HepG2 (cell line): ENCODE measurements around the gene HPCAL4. TPM values are rescaled to one million over a fixed set of nuclear protein-coding genes. Genes with fewer than 3 reads are reported as not detected.

Source experiments
- ATAC-seq: fragments of 200-7000 bp; cut with Tn5 transposase; 3 replicates; pipeline ENCODE4 v1.9.1; 2020; ENCODE audit warnings: mild to moderate bottlenecking, moderate library complexity
- BruUV-seq: library from RNA; stranded (reverse); fragments of 400-500 nt; replicated peaks from 2 replicates; lab custom pipeline; 2021; lab: Mats Ljungman, UMichigan
- CTCF ChIA-PET: fragments of 300-600 bp; formaldehyde crosslinking; extraction: SDS; loops from one replicate; lab custom pipeline; 2021; ENCODE audit warnings: low total read pairs, inconsistent platforms, low intra/inter-chr PET ratio; lab: Yijun Ruan, JAX
- POLR2A ChIA-PET: fragments of 350-600 bp; sonication (Branson Sonifier 250); formaldehyde crosslinking; loops from one replicate; lab custom pipeline; 2020; ENCODE audit warnings: antibody characterized with exemption, inconsistent platforms; lab: Yijun Ruan, JAX
- DNase-seq: peaks from one replicate; pipeline ENCODE4 v3.0.0-alpha.2; 2015; ENCODE audit warnings: low spot score
- FAIRE-seq: peaks from 3 replicates; lab custom pipeline; 2011; peaks lifted over from hg19 to GRCh38; lab: Jason Lieb, UNC
- H2AFZ ChIP-seq: one replicate; pipeline ENCODE4 v1.6.1; 2011; ENCODE audit warnings: low read length, inconsistent platforms
- H3K27ac ChIP-seq: fragments of 300-600 bp; 3 replicates; pipeline ENCODE4 v1.8.0; 2011; ENCODE audit warnings: mixed run types, mild to moderate bottlenecking, mixed read lengths, low read length, inconsistent platforms; ENCODE audit not compliant: insufficient read depth; ENCODE audit errors: extremely low read length
- H3K27me3 ChIP-seq, 2 experiments: fragments of 200-600 bp in 1 of 2; 2 replicates in 1 of 2; 3 replicates in 1 of 2; pipeline versions ENCODE4 v1.6.0 to v1.8.0; 2011; ENCODE audit warnings: low read length in 2 of 2, mild to moderate bottlenecking in 2 of 2, moderate library complexity in 2 of 2, inconsistent platforms in 1 of 2; ENCODE audit not compliant: insufficient read depth in 2 of 2, control insufficient read depth in 1 of 2
- H3K36me3 ChIP-seq, 2 experiments: fragments of 200-600 bp in 1 of 2; replicated peaks in 1 of 2; 2 replicates in 1 of 2; 3 replicates in 1 of 2; pipeline versions ENCODE4 v1.5.1 to v1.8.0; 2011; ENCODE audit warnings: low read length in 2 of 2, inconsistent platforms in 1 of 2; ENCODE audit not compliant: insufficient read depth in 2 of 2, control insufficient read depth in 1 of 2
- H3K4me1 ChIP-seq: 2 replicates; pipeline ENCODE4 v1.5.1; 2012; ENCODE audit warnings: low read length, inconsistent platforms; ENCODE audit not compliant: insufficient read depth
- H3K4me2 ChIP-seq: 2 replicates; pipeline ENCODE4 v1.6.0; 2011; ENCODE audit warnings: low read depth, low read length, inconsistent platforms
- H3K4me3 ChIP-seq, 3 experiments: fragments of 200-600 bp in 1 of 3; sonication (generic), shearing (Covaris generic) in 1 of 3; replicated peaks in 1 of 3; 2 replicates each; pipeline ENCODE4 v1.5.1; 2011 to 2016; ENCODE audit warnings: low read length in 3 of 3, inconsistent platforms in 2 of 3, low read depth in 2 of 3, mild to moderate bottlenecking in 2 of 3, control low read depth in 1 of 3, mixed read lengths in 1 of 3; ENCODE audit not compliant: insufficient read depth in 1 of 3
- H3K79me2 ChIP-seq: one replicate; pipeline ENCODE4 v1.6.1; 2011; ENCODE audit warnings: low read length, inconsistent platforms; ENCODE audit not compliant: insufficient read depth
- H3K9ac ChIP-seq: 2 replicates; pipeline ENCODE4 v1.6.0; 2011; ENCODE audit warnings: mild to moderate bottlenecking, low read depth, low read length, inconsistent platforms; ENCODE audit not compliant: insufficient read depth
- H3K9me3 ChIP-seq: 2 replicates; pipeline ENCODE4 v1.5.1; 2012; ENCODE audit warnings: mild to moderate bottlenecking, low read length
- H4K20me1 ChIP-seq: 2 replicates; pipeline ENCODE4 v1.6.0; 2011; ENCODE audit warnings: inconsistent platforms, mild to moderate bottlenecking, low read length, moderate library complexity; ENCODE audit not compliant: insufficient read depth
- CAMTA2 ChIP-seq: sonication (generic); formaldehyde crosslinking; IDR thresholded peaks from 2 replicates; pipeline ENCODE4 v1.4.0; 2020; ENCODE audit warnings: mild to moderate bottlenecking, missing genetic modification reagents, borderline replicate concordance
- CREB1 ChIP-seq, 2 experiments: fragments of 450-650 bp in 1 of 2; IDR thresholded peaks; 2 replicates each; pipeline ENCODE4 v1.6.1; 2016 to 2017; ENCODE audit warnings: control low read depth in 1 of 2, mild to moderate bottlenecking in 1 of 2, missing compliant biosample characterization in 1 of 2, missing genetic modification characterization in 1 of 2
- HINFP ChIP-seq: sonication (generic); formaldehyde crosslinking; IDR thresholded peaks from 2 replicates; pipeline ENCODE4 v1.4.0; 2020; ENCODE audit warnings: low read depth, mild to moderate bottlenecking, missing genetic modification reagents
- KLF12 ChIP-seq: sonication (generic); formaldehyde crosslinking; IDR thresholded peaks from 2 replicates; pipeline ENCODE4 v1.4.0; 2020; ENCODE audit warnings: missing genetic modification reagents, borderline replicate concordance
- WGBS: methylation state at CpG from one replicate; pipeline ENCODE4 v1.1.6; 2017; ENCODE audit warnings: low lambda C conversion rate; 5-methylcytosine and 5-hydroxymethylcytosine counted together
- in situ Hi-C: cut with HindIII; loops from 2 replicates; pipeline ENCODE4 v1.10.0; 2017; ENCODE audit warnings: low pct_unique_long_range_greater_than_20kb; ENCODE audit not compliant: extremely low pct_ligation_motif_present
- intact Hi-C: fragments of 100-400 bp; cut with micrococcal nuclease; formaldehyde crosslinking; loops from one replicate; pipeline ENCODE4 v1.10.0; 2022; ENCODE audit not compliant: unreplicated experiment
- polyA plus RNA-seq, 8 experiments: library from polyadenylated mRNA; depleted of rRNA in 3 of 8; stranded (reverse) in 7 of 8; unstranded in 1 of 8; fragments of >200 nt; fragmentation: Illumina TruSeq in 4 of 8; extraction: Trizol in 4 of 8; gene quantifications; 2 replicates each; pipeline versions ENCODE4 v1.2.1 to v1.2.3, GENCODE V29; 2011 to 2016; ENCODE audit warnings: low read depth in 4 of 8, missing spikeins in 1 of 8, mixed read lengths in 1 of 8; ENCODE audit not compliant: insufficient read depth in 1 of 8
- total RNA-seq, 5 experiments: library from RNA; depleted of rRNA; stranded (reverse); fragments of >200 nt; fragmentation: Illumina TruSeq; extraction: Trizol; gene quantifications; 2 replicates each; pipeline ENCODE4 v1.2.3, GENCODE V29; 2016; ENCODE audit warnings: low read depth in 1 of 5
- TF ChIP-seq, protein P1 (sequence below): sonication (generic); formaldehyde crosslinking; IDR thresholded peaks from 2 replicates; pipeline ENCODE4 v1.5.0; 2020; ENCODE audit warnings: missing genetic modification reagents, mild to moderate bottlenecking, borderline replicate concordance

The HPCAL4 gene
- total and polyA plus RNA-seq, 2 of the 13 experiments (the other 11 are each of a cell fraction or from before 2014, with no cell fraction given), result not detected

- TF ChIP-seq, protein P1, sequence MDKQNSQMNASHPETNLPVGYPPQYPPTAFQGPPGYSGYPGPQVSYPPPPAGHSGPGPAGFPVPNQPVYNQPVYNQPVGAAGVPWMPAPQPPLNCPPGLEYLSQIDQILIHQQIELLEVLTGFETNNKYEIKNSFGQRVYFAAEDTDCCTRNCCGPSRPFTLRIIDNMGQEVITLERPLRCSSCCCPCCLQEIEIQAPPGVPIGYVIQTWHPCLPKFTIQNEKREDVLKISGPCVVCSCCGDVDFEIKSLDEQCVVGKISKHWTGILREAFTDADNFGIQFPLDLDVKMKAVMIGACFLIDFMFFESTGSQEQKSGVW, result no peak
- TF ChIP-seq CREB1 (IDR thresholded peaks at IDR 0.05), result no peak
- no peak for TF ChIP-seq CREB1 (CRISPR knock-in tag; IDR thresholded peaks at IDR 0.05)
- TF ChIP-seq KLF12 (CRISPR knock-in tag), result no peak
Measured at GRCh38 chr1:39683591-39684312, 7.5 kb downstream of the HPCAL4 start (continued).

DNA sequence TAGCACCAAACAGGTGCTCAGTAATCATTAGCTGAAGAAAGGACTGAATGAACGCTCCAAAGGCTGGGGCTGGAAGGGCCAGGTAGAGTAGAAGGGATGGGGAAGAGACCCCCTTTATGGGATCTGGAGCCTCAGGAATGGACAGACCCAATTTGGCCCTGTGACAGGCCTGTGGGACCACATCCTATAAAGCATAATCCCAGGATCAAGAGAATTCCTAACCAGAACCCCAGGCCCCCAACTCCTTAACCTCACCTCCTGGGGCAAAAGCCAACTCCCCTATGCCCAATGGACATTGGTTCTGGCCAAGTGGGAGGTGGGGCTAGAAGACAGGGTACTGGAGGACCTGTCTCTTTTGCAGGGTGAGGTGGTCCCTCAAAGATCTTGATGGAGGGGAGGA lies 9.2 kb downstream of the HPCAL4 start:
- Histone ChIP-seq H3K36me3 (no peaks in the 10 kb centered on the region), H3K27ac (no peak overlapping the region), H3K4me2 (no peak overlapping the region), H3K27me3 (peaks cover 0 to 48% of the 10 kb centered on the region in 2 experiments; a peak in 4 of 5 replicates), H2AFZ (no peak overlapping the region), H3K4me3 (no peak overlapping the region), H3K9ac (no peak overlapping the region), H3K4me1 (no peaks in the 10 kb centered on the region), H4K20me1 (0 out of 2 replicates have a peak, but pooled peaks cover 2% of the 10 kb centered on the region), H3K79me2 (no peaks in the 10 kb centered on the region), H3K9me3 (no peaks in the 10 kb centered on the region)
- ChIA-PET CTCF (no interaction called here), POLR2A (no interaction called here)
- 0% methylated on average over 1 of the region's 1 CpG for WGBS
- in situ Hi-C loops (no loop called here), intact Hi-C loops (no loop called here)
- no peak for TF ChIP-seq HINFP (CRISPR knock-in tag)
- no peak for TF ChIP-seq CAMTA2 (CRISPR knock-in tag)
- no TSS peak for BruUV-seq
- FAIRE-seq, result no peak
- no peak for ATAC-seq
- no peak for DNase-seq
